ENCODE measurements around the gene SMG6. TPM values are rescaled to one million over a fixed set of nuclear protein-coding genes. Genes with fewer than 3 reads are reported as not detected.

SMG6 gene
- total RNA-seq, 2 donors from 2014 or later: 33.2 to 82.9 TPM

GRCh38 chr17:2042933-2043332 lies 260.7 kb downstream of the SMG6 start:
- H3K27me3 ChIP-seq (replicated peaks; ENCODE audit: insufficient read depth): no peaks in the 10 kb centered on the region
- no peaks in the 10 kb centered on the region for H3K9me3 ChIP-seq
- peaks cover 10 to 29% of the 10 kb centered on the region in 2 donors for H3K4me1 ChIP-seq (ENCODE audit: control insufficient read depth in 1 of 2, low read depth in 2 of 2)
- H3K4me3 ChIP-seq: peak overlapping the region; percentile 92
- DNase-seq (ENCODE audit: low spot score) (no peak), ATAC-seq (ENCODE audit: insufficient number of reproducible peaks, low FRiP score, low read depth) (no peak)
- no peak for TF ChIP-seq CTCF (IDR thresholded peaks at IDR 0.05)
- H3K36me3 ChIP-seq: no peaks in the 10 kb centered on the region
- H3K27ac ChIP-seq: peak overlapping the region; percentile 70 to 83

GRCh38 chr17:2042390-2042847 lies 261.2 kb downstream of the SMG6 start:
- Histone ChIP-seq H3K4me3 (peak overlapping the region; percentile 92), H3K4me1 (ENCODE audit: control insufficient read depth in 1 of 2, low read depth in 2 of 2) (peaks cover 10 to 29% of the 10 kb centered on the region in 2 donors), H3K27ac (peak overlapping the region; percentile 70 to 83), H3K36me3 (no peaks in the 10 kb centered on the region), H3K9me3 (no peaks in the 10 kb centered on the region), H3K27me3 (replicated peaks; ENCODE audit: insufficient read depth) (no peaks in the 10 kb centered on the region)
- TF ChIP-seq CTCF (IDR thresholded peaks at IDR 0.05): no peak
- DNase-seq (ENCODE audit: low spot score) (no peak), ATAC-seq (ENCODE audit: insufficient number of reproducible peaks, low FRiP score, low read depth) (no peak)

GRCh38 chr17:2041561-2042389 lies 261.8 kb downstream of the SMG6 start, which contains the start of gene OVCA2:
TSS of gene OVCA2 (plus strand) at chr17:2042022. CDS start at chr17:2042048, 26 bp downstream.
- H3K4me1 ChIP-seq (ENCODE audit: control insufficient read depth in 1 of 2, low read depth in 2 of 2): peaks cover 10 to 29% of the 10 kb centered on the region in 2 donors
- TF ChIP-seq CTCF (IDR thresholded peaks at IDR 0.05): peak; percentile 26
- ATAC-seq (ENCODE audit: insufficient number of reproducible peaks, low FRiP score, low read depth) (peak; percentile 77), DNase-seq (ENCODE audit: low spot score) (peak; percentile 70)
- no peaks in the 10 kb centered on the region for H3K9me3 ChIP-seq
- H3K36me3 ChIP-seq: peaks cover 4% of the 10 kb centered on the region
- no peaks in the 10 kb centered on the region for H3K27me3 ChIP-seq (replicated peaks; ENCODE audit: insufficient read depth)
- peak within 1 kb of the TSS; percentile 92 for H3K4me3 ChIP-seq
- peak within 1 kb of the TSS; percentile 70 to 83 for H3K27ac ChIP-seq

GRCh38 chr17:2040942-2041560 lies 262.5 kb downstream of the SMG6 start:
- peaks cover 11% of the 10 kb centered on the region for H3K36me3 ChIP-seq
- H3K9me3 ChIP-seq: no peaks in the 10 kb centered on the region
- DNase-seq (ENCODE audit: low spot score) (no peak), ATAC-seq (ENCODE audit: insufficient number of reproducible peaks, low FRiP score, low read depth) (no peak)
- no peak for TF ChIP-seq CTCF (IDR thresholded peaks at IDR 0.05)
- peak overlapping the region; percentile 37 to 83 for H3K27ac ChIP-seq
- H3K27me3 ChIP-seq (replicated peaks; ENCODE audit: insufficient read depth): no peaks in the 10 kb centered on the region
- H3K4me3 ChIP-seq: peak overlapping the region; percentile 92
- peaks cover 10 to 29% of the 10 kb centered on the region in 2 donors for H3K4me1 ChIP-seq (ENCODE audit: control insufficient read depth in 1 of 2, low read depth in 2 of 2)

GRCh38 chr17:2040219-2040827 lies 263.3 kb downstream of the SMG6 start:
- no peak overlapping the region for H3K4me3 ChIP-seq
- H3K36me3 ChIP-seq: peaks cover 14% of the 10 kb centered on the region
- no peaks in the 10 kb centered on the region for H3K27me3 ChIP-seq (replicated peaks; ENCODE audit: insufficient read depth)
- no peak for TF ChIP-seq CTCF (IDR thresholded peaks at IDR 0.05)
- ATAC-seq (ENCODE audit: insufficient number of reproducible peaks, low FRiP score, low read depth) (no peak), DNase-seq (ENCODE audit: low spot score) (no peak)
- no peaks in the 10 kb centered on the region for H3K9me3 ChIP-seq
- no peak overlapping the region for H3K27ac ChIP-seq
- peaks cover 10 to 29% of the 10 kb centered on the region in 2 donors for H3K4me1 ChIP-seq (ENCODE audit: control insufficient read depth in 1 of 2, low read depth in 2 of 2)

Data from thoracic aorta (tissue), 2 donors.